Large intestine (tissue), 3 donors: ENCODE results near the gene COL4A2. TPM values are rescaled to one million over a fixed set of nuclear protein-coding genes. Genes with fewer than 3 reads are reported as not detected.
A peak's percentile ranks its signal among the peaks of the same experiment; 100 is the strongest.
"Not testable (repeated sequence)": the region's sequence is repeated elsewhere in the genome, so short reads cannot be mapped to it uniquely, and the experiment has no call there.

Source experiments
- DNase-seq, 2 donors: peaks; one replicate each; pipeline versions ENCODE4 v3.0.0 to v3.0.0-alpha.2; 2013
- H3K27ac ChIP-seq: one replicate; pipeline ENCODE4 v1.5.1; 2013; ENCODE audit warnings: low read length
- H3K27me3 ChIP-seq: 2 replicates; pipeline ENCODE4 v1.6.1; 2013; ENCODE audit warnings: low read length; ENCODE audit not compliant: control insufficient read depth, insufficient read depth
- H3K36me3 ChIP-seq: 2 replicates; pipeline ENCODE4 v1.6.1; 2013; ENCODE audit warnings: low read length; ENCODE audit not compliant: control insufficient read depth, insufficient read depth
- H3K4me1 ChIP-seq: one replicate; pipeline ENCODE4 v1.6.1; 2013; ENCODE audit warnings: low read length; ENCODE audit not compliant: control insufficient read depth, insufficient read depth
- H3K4me3 ChIP-seq: one replicate; pipeline ENCODE4 v1.5.1; 2013; ENCODE audit warnings: low read length
- H3K9me3 ChIP-seq: one replicate; pipeline ENCODE4 v1.6.1; 2013; ENCODE audit warnings: mild to moderate bottlenecking, low read depth, low read length, moderate library complexity; ENCODE audit not compliant: control insufficient read depth
- WGBS: methylation state at CpG from one replicate; pipeline ENCODE4 v1.1.5; 2013; ENCODE audit warnings: low lambda C conversion rate; ENCODE audit not compliant: insufficient coverage; 5-methylcytosine and 5-hydroxymethylcytosine counted together
- polyA plus RNA-seq: library from polyadenylated mRNA; unstranded; fragments of 120-200 nt; gene quantifications from one replicate; pipeline ENCODE4 v1.2.1, GENCODE V29; 2013

COL4A2 gene
- polyA plus RNA-seq, 1 donor, result 164 TPM

- peaks cover 3% of the 10 kb centered on the region for H3K4me1 ChIP-seq
- no peaks in the 10 kb centered on the region for H3K27me3 ChIP-seq
- H3K36me3 ChIP-seq, result peaks cover 2% of the 10 kb centered on the region
- no peak overlapping the region for H3K27ac ChIP-seq
- WGBS, result no CpG with 5 or more reads among the region's 4 CpGs
- no peak for DNase-seq
- no peak overlapping the region for H3K4me3 ChIP-seq
- no peaks in the 10 kb centered on the region for H3K9me3 ChIP-seq
These were observed 86.7 kb downstream of the COL4A2 start for GRCh38 chr13:110393761-110394160.

GRCh38 chr13:110394371-110394841, 87.3 kb downstream of the COL4A2 start:
- no peak overlapping the region for H3K4me3 ChIP-seq
- H3K27me3 ChIP-seq, result no peaks in the 10 kb centered on the region
- peaks cover 2% of the 10 kb centered on the region for H3K36me3 ChIP-seq
- H3K27ac ChIP-seq, result no peak overlapping the region
- 89% methylated on average over 5 of the region's 13 CpGs for WGBS
- no peak for DNase-seq
- H3K9me3 ChIP-seq, result no peaks in the 10 kb centered on the region
- peaks cover 3% of the 10 kb centered on the region for H3K4me1 ChIP-seq

GRCh38 chr13:110395616-110396015, 88.5 kb downstream of the COL4A2 start:
- not testable (repeated sequence) for H3K4me1 ChIP-seq, H3K4me3 ChIP-seq, H3K9me3 ChIP-seq, DNase-seq, H3K27ac ChIP-seq, H3K36me3 ChIP-seq, H3K27me3 ChIP-seq
- 100% methylated on average over 6 of the region's 14 CpGs for WGBS

GRCh38 chr13:110396476-110396875, 89.4 kb downstream of the COL4A2 start:
- no peak overlapping the region for H3K4me3 ChIP-seq
- DNase-seq, result no peak
- peak overlapping the region; percentile 44 for H3K27ac ChIP-seq
- H3K4me1 ChIP-seq, result peaks cover 3% of the 10 kb centered on the region
- H3K36me3 ChIP-seq, result no peaks in the 10 kb centered on the region
- no peaks in the 10 kb centered on the region for H3K27me3 ChIP-seq
- H3K9me3 ChIP-seq, result no peaks in the 10 kb centered on the region
- 86% methylated on average over 1 of the region's 6 CpGs for WGBS

- peak overlapping the region; percentile 44 for H3K27ac ChIP-seq
- no peaks in the 10 kb centered on the region for H3K9me3 ChIP-seq
- H3K4me1 ChIP-seq, result peaks cover 3% of the 10 kb centered on the region
- no peaks in the 10 kb centered on the region for H3K27me3 ChIP-seq
- no CpG with 5 or more reads among the region's 11 CpGs for WGBS
- no peaks in the 10 kb centered on the region for H3K36me3 ChIP-seq
- no peak overlapping the region for H3K4me3 ChIP-seq
- peak; percentile 49 to 62 for DNase-seq
These were observed 89.9 kb downstream of the COL4A2 start for GRCh38 chr13:110396913-110397381.

- no peak overlapping the region for H3K4me3 ChIP-seq
- peaks cover 3% of the 10 kb centered on the region for H3K4me1 ChIP-seq
- no peaks in the 10 kb centered on the region for H3K36me3 ChIP-seq
- no peak for DNase-seq
- no peaks in the 10 kb centered on the region for H3K9me3 ChIP-seq
- H3K27ac ChIP-seq, result peak overlapping the region; percentile 44
- 75% methylated on average over 6 of the region's 14 CpGs for WGBS
- H3K27me3 ChIP-seq, result no peaks in the 10 kb centered on the region
These were observed 90.5 kb downstream of the COL4A2 start for GRCh38 chr13:110397436-110398115.

GRCh38 chr13:110398564-110399507, 91.8 kb downstream of the COL4A2 start:
- Histone ChIP-seq H3K27ac (peak overlapping the region; percentile 44), H3K4me3 (no peak overlapping the region), H3K36me3 (no peaks in the 10 kb centered on the region), H3K9me3 (no peaks in the 10 kb centered on the region), H3K27me3 (no peaks in the 10 kb centered on the region), H3K4me1 (peaks cover 3% of the 10 kb centered on the region)
- DNase-seq, result no peak
- WGBS, result 91% methylated on average over 4 of the region's 7 CpGs

GRCh38 chr13:110399801-110400200, 92.7 kb downstream of the COL4A2 start:
- Histone ChIP-seq H3K4me1 (peaks cover 3% of the 10 kb centered on the region), H3K9me3 (no peaks in the 10 kb centered on the region), H3K36me3 (no peaks in the 10 kb centered on the region), H3K27me3 (no peaks in the 10 kb centered on the region), H3K27ac (no peak overlapping the region), H3K4me3 (no peak overlapping the region)
- no CpG with 5 or more reads among the region's 2 CpGs for WGBS
- DNase-seq, result no peak

- 100% methylated on average over 1 of the region's 3 CpGs for WGBS
- no peak for DNase-seq
- no peaks in the 10 kb centered on the region for H3K9me3 ChIP-seq
- no peak overlapping the region for H3K4me3 ChIP-seq
- H3K27ac ChIP-seq, result no peak overlapping the region
- H3K27me3 ChIP-seq, result no peaks in the 10 kb centered on the region
- H3K4me1 ChIP-seq, result peaks cover 3% of the 10 kb centered on the region
- H3K36me3 ChIP-seq, result no peaks in the 10 kb centered on the region
These were observed 93.9 kb downstream of the COL4A2 start for GRCh38 chr13:110400786-110401533.
